HL-60 (cell line): ENCODE results near the gene ATP1A1.

Experiments
- CTCF ChIP-seq: IDR thresholded peaks from one replicate; pipeline ENCODE4 v1.5.1; 2011; ENCODE audit warnings: low read length, control low read depth, inconsistent platforms; ENCODE audit not compliant: insufficient read depth
- POLR2AphosphoS5 ChIP-seq: IDR thresholded peaks from 2 replicates; pipeline ENCODE4 v1.6.1; 2012; ENCODE audit warnings: low read depth

- no peak for TF ChIP-seq CTCF
- no peak for TF ChIP-seq POLR2AphosphoS5
Observed at GRCh38 chr1:116352349-116352813, 20.7 kb upstream of the ATP1A1 start.
